Mucosa of rectum (tissue), 2 donors: ENCODE measurements around the gene HOXA4.

Source experiments
- H3K27ac ChIP-seq, 2 donors: one replicate each; pipeline ENCODE4 v1.7.0; 2013; ENCODE audit warnings: inconsistent platforms in 2 of 2, low read depth in 2 of 2, low read length in 2 of 2
- H3K27me3 ChIP-seq, 2 donors: one replicate each; pipeline ENCODE4 v1.7.0; 2013; ENCODE audit warnings: low read length in 2 of 2; ENCODE audit not compliant: control insufficient read depth in 2 of 2, insufficient read depth in 2 of 2
- H3K36me3 ChIP-seq, 2 donors: one replicate each; pipeline ENCODE4 v1.7.0; 2013; ENCODE audit warnings: low read length in 2 of 2; ENCODE audit not compliant: control insufficient read depth in 2 of 2, insufficient read depth in 2 of 2
- H3K4me1 ChIP-seq, 2 donors: one replicate each; pipeline ENCODE4 v1.7.0; 2013; ENCODE audit warnings: low read length in 2 of 2, mild to moderate bottlenecking in 1 of 2; ENCODE audit not compliant: control insufficient read depth in 2 of 2, insufficient read depth in 2 of 2
- H3K4me3 ChIP-seq, 2 donors: one replicate each; pipeline ENCODE4 v1.7.0; 2013; ENCODE audit warnings: low read length in 2 of 2
- H3K9ac ChIP-seq, 2 donors: one replicate each; pipeline ENCODE4 v1.7.0; 2013; ENCODE audit warnings: low read length in 2 of 2, low read depth in 1 of 2, mild to moderate bottlenecking in 1 of 2
- H3K9me3 ChIP-seq, 2 donors: one replicate each; pipeline ENCODE4 v1.7.0; 2013; ENCODE audit warnings: low read length in 2 of 2; ENCODE audit not compliant: control insufficient read depth in 2 of 2
- donor health status: healthy.
- donor health status: Normal muscosa, but diverticular disease.

HOXA4 gene

DNA sequence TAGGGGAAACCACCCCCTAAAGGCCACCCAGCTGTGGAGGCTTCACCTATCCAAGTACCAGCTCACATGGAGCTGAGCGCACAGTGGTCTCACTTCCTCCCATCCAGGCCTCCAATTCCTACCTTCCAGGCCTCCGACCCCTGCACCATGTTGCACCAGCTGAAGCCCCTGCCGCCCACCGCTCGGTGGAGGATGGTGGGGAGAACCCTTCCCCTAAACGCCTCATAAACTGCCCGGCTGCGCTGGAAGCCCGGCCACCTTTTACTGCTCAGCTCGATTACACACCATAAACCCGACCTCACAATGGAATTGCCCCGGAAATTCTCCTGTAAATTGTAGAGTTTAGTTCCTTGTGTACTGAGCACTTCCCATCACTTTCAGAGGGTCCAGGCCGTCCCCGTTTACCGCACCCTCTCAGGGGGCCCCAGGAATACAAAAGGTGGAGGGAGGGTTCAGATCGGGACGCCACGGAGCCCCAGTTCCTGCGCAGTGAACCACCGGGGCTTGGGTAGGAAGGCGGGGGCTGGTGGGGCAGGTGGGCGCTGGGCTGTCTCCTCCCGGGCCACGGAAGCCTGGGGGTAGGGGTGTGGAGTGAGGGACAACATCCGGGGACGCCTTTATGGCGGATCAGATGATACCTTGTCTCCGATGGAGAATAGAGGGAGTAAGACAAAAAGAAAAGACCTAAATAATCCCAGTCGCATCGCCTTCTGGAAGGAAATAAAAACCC is 27.3 kb upstream of the HOXA4 start:
- Histone ChIP-seq H3K9me3 (no peaks in the 10 kb centered on the region), H3K36me3 (no peaks in the 10 kb centered on the region), H3K4me1 (peaks cover 37 to 41% of the 10 kb centered on the region in 2 donors), H3K27ac (peak overlapping the region; percentile 92 to 99), H3K4me3 (peak overlapping the region; percentile 80 to 82), H3K9ac (peak overlapping the region; percentile 81 to 84), H3K27me3 (peaks cover 0 to 6% of the 10 kb centered on the region in 2 donors)

DNA sequence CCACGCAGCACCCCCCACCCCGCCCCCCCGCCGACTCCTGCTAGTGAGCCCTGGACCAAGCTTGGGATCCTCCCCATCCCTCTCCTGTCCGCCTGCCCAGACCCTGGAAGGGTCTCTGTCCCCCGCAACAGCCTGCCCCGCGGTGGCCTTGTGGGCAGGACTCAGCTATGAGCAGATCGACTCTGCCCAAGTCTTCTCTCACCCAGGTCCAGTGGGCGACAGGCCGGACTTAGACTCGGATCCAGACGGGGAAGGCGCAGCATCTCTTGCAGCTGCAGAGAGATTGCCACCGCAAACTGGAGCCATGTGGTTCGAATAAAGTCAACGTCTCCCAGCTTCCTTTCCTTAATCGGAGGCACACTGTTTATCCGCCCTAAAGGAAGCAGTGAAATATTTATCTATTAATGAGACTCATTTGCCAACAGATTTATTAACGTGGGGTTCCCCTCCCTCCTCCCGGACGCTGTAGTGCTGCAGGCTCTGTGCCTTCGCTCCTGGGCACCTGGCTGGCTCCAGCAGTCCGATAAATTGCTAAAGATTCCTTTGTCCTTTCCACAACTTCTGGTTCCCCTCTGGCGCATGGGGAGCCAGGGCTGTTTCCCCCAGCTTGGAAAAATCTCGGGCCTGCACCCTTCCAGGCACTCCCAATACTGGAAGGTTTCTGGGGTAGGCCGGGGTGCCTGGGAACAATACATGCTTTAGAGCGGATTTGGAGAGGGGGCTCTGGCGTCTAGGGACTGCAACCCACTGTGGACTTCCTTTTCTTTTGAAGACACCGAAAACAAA is 26.6 kb upstream of the HOXA4 start:
- no peaks in the 10 kb centered on the region for H3K9me3 ChIP-seq
- peaks cover 0 to 13% of the 10 kb centered on the region in 2 donors for H3K27me3 ChIP-seq
- H3K4me3 ChIP-seq, result peak overlapping the region; percentile 80 to 82
- H3K9ac ChIP-seq, result peak overlapping the region; percentile 79 to 81
- no peaks in the 10 kb centered on the region for H3K36me3 ChIP-seq
- H3K27ac ChIP-seq, result peak overlapping the region; percentile 92 to 99
- H3K4me1 ChIP-seq, result peaks cover 40 to 41% of the 10 kb centered on the region in 2 donors

DNA sequence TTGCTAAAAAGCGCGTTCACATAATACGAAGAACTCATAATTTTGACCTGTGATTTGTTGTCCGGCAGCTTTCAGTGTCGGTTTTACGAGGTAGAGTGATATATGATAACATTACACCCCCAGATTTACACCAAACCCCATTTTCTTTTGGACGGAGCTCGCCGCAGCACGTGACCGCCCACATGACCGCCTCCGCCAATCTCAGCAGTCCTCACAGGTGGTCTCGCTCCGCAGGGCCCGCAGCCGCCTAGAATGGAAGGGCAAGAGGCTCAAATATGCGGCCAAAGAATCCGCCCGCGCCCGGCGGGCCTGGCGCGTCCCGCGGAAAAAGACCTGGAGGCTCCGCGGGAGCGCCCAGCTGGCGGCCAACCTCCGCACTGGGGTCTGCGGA is 25.9 kb upstream of the HOXA4 start, which contains the start of gene HOXA7:
Gene HOXA7, minus strand, starts transcription at position 168 of the 391 bp plus-strand sequence. Its CDS starts 130 bp downstream, at position 38.
- Histone ChIP-seq H3K36me3 (no peaks in the 10 kb centered on the region), H3K27ac (peak within 1 kb of the TSS; percentile 92 to 99), H3K9me3 (no peaks in the 10 kb centered on the region), H3K27me3 (peaks cover 2 to 14% of the 10 kb centered on the region in 2 donors), H3K9ac (peak within 1 kb of the TSS; percentile 79 to 81), H3K4me1 (peaks cover 35 to 36% of the 10 kb centered on the region in 2 donors), H3K4me3 (peak within 1 kb of the TSS; percentile 80 to 82)

DNA sequence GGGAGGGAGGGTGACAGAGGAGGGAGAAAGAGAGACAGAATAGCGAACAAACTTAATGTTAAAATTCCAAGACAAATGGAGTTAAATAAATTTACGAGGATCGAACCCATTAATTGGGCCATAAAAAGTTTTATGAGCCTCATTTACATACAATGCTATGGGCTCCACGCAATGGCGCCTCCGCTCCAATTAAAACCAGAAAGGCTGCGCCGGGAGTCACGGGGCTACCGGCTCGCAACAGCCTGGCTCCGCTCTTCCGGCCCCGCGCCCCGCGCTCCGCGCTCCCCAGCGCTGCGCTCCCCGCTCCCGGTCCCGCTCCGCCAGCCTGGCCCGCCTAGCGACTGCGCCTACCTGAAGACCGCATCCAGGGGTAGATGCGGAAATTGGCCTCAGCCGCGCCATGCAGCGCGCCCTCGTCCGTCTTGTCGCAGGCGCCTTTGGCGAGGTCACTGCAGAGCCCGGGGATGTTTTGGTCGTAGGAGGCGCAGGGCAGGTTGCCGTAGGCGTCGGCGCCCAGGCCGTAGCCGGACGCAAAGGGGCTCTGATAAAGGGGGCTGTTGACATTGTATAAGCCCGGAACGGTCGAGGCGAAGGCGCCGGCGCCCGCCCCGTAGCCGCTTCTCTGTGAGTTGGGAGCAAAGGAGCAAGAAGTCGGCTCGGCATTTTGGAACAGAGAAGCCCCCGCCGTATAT is 25.4 kb upstream of the HOXA4 start:
- Histone ChIP-seq H3K9me3 (no peaks in the 10 kb centered on the region), H3K36me3 (no peaks in the 10 kb centered on the region), H3K27ac (peak overlapping the region; percentile 92 to 99), H3K4me3 (peak overlapping the region; percentile 80 to 82), H3K9ac (peak overlapping the region; percentile 79 to 81), H3K4me1 (peaks cover 35 to 40% of the 10 kb centered on the region in 2 donors), H3K27me3 (peaks cover 7 to 14% of the 10 kb centered on the region in 2 donors)

DNA sequence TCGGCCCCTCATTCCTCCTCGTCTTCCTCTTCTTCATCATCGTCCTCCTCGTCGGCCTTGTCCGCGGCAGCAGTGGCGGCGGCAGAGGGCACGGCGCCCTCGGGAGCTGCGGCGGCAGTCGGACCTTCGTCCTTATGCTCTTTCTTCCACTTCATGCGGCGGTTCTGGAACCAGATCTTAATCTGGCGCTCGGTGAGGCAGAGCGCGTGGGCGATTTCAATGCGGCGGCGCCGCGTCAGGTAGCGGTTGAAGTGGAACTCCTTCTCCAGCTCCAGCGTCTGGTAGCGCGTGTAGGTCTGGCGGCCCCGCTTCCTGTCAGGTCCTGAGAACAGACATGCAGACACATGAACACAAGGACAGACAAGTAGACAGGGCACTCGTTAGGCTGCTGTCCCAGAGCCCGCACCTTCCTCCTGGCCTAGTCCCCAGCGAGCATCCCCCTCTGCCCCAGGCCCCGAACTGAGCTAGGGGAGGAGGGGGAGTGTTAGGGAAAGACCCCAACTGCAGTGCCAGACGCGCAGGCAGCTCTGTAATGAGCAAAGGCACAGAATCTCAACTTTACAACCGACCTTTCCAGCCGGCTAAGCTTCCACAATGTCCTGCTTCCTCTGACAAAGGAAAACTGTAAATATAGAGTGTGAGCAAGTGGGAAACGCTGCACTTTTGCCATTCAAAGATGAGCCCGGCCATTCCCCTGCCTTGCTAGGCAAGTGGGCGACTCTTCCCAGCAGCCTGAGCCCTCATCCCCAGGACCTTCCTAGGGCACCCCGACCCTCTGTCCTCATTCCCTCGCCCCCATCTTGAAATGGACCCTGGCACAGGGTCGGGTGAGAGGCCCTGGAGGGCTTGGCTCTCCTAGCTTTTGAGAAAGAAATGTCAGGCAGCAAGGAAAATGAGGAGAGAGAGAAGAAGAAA is 24.6 kb upstream of the HOXA4 start:
- peaks cover 7 to 14% of the 10 kb centered on the region in 2 donors for H3K27me3 ChIP-seq
- peak overlapping the region; percentile 79 to 81 for H3K9ac ChIP-seq
- H3K4me3 ChIP-seq, result peak overlapping the region; percentile 80 to 82
- no peaks in the 10 kb centered on the region for H3K9me3 ChIP-seq
- no peaks in the 10 kb centered on the region for H3K36me3 ChIP-seq
- peak overlapping the region; percentile 92 to 99 for H3K27ac ChIP-seq
- peaks cover 38 to 39% of the 10 kb centered on the region in 2 donors for H3K4me1 ChIP-seq

DNA sequence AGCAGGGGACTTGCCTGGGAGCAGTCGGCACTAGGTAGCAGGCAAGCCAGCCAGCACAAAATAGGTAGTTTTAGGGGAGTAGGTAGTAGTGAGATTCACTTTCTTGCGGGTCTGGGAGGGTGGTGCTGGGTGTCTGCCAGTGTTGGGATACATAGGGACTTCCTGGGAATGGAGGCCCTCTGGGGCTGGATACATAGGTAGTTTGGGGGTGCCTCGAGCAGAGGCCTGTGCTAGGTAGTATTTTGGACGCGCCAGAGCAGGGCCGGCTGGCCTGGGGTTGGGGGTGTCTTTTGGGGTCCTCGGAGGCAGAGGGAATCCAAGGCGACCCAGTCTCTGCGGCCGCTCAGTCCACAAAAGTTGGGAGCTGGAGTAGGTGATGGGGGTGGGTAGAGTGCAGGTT is 23.8 kb upstream of the HOXA4 start:
- H3K4me1 ChIP-seq, result peaks cover 34 to 35% of the 10 kb centered on the region in 2 donors
- H3K36me3 ChIP-seq, result no peaks in the 10 kb centered on the region
- peak overlapping the region; percentile 21 to 79 for H3K9ac ChIP-seq
- H3K4me3 ChIP-seq, result peak overlapping the region; percentile 80 to 82
- no peaks in the 10 kb centered on the region for H3K9me3 ChIP-seq
- H3K27me3 ChIP-seq, result peaks cover 7 to 14% of the 10 kb centered on the region in 2 donors
- peak overlapping the region in 1 of 2 donors; percentile 99 for H3K27ac ChIP-seq

DNA sequence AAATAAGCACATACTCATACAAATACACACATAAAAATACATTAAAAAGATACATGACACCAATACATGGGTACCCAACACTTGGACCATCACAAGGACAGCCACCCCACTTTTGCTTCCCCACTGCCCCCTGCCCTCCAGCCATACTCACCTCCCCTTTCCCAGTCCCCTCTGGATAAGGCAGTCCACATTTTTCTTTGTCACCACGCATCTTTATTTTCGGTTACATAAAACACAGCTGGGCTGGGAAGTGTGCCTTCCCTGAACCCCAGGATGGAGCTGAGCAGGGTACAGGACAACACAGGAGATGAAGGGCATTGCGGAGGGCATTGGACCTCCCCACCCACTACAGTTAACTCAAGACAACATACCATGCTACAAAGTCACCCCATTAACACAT is 23.0 kb upstream of the HOXA4 start:
- Histone ChIP-seq H3K27ac (peak overlapping the region; percentile 93 to 99), H3K4me1 (peaks cover 32 to 38% of the 10 kb centered on the region in 2 donors)

DNA sequence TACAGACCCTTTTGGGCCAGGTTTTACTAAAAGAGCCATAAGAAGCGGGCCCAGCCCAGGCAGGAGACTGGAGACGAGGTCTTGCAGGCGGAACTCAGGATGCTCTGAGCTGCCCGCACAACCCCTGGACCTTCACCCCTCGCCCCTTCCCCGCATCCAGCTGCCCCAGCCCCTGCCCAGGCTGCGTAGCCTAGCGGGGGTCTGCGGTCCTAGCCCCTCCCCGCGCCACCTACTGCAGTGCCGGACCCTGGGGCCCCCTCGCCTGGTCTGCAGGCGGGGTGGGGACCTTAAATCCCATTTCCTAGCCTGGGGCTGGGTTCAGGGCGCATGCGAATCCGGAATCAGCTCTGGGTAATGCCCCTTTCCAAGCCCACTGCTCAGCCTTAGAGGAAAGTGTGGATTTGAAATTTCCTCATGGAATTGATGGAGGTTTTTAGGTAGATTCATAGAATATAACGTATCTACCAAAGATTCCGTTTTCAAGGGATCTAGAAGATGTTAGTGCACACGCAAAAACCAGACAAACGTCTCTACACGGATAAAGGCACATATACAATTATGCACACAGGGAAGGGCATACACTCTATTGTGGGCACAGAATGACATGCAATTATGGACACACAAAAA is 22.4 kb upstream of the HOXA4 start:
- H3K9me3 ChIP-seq, result no peaks in the 10 kb centered on the region
- peak overlapping the region; percentile 93 to 99 for H3K27ac ChIP-seq
- peaks cover 7 to 14% of the 10 kb centered on the region in 2 donors for H3K27me3 ChIP-seq
- peak overlapping the region; percentile 56 to 82 for H3K4me3 ChIP-seq
- peak overlapping the region; percentile 86 to 96 for H3K9ac ChIP-seq
- H3K4me1 ChIP-seq, result peaks cover 38 to 43% of the 10 kb centered on the region in 2 donors
- H3K36me3 ChIP-seq, result no peaks in the 10 kb centered on the region

More for the DNA sequence above, 23.0 kb upstream of the HOXA4 start:
- Histone ChIP-seq H3K9me3 (no peaks in the 10 kb centered on the region), H3K27me3 (peaks cover 7 to 14% of the 10 kb centered on the region in 2 donors), H3K9ac (peak overlapping the region in 1 of 2 donors; percentile 86), H3K36me3 (no peaks in the 10 kb centered on the region), H3K4me3 (peak overlapping the region in 1 of 2 donors; percentile 82)
